ENCODE results near the gene NAGA.

Gene NAGA

GRCh38 chr22:42101199-42101598, 30.6 kb upstream of the NAGA start:
- TF ChIP-seq, protein P1, sequence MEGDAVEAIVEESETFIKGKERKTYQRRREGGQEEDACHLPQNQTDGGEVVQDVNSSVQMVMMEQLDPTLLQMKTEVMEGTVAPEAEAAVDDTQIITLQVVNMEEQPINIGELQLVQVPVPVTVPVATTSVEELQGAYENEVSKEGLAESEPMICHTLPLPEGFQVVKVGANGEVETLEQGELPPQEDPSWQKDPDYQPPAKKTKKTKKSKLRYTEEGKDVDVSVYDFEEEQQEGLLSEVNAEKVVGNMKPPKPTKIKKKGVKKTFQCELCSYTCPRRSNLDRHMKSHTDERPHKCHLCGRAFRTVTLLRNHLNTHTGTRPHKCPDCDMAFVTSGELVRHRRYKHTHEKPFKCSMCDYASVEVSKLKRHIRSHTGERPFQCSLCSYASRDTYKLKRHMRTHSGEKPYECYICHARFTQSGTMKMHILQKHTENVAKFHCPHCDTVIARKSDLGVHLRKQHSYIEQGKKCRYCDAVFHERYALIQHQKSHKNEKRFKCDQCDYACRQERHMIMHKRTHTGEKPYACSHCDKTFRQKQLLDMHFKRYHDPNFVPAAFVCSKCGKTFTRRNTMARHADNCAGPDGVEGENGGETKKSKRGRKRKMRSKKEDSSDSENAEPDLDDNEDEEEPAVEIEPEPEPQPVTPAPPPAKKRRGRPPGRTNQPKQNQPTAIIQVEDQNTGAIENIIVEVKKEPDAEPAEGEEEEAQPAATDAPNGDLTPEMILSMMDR (IDR thresholded peaks at IDR 0.05; ENCODE audit: insufficient read depth, low read depth, low read length, missing control alignments) = no peak
- DNase-seq (ENCODE audit: low read depth) = no peak
- no peak overlapping the region for H3K4me3 ChIP-seq (ENCODE audit: low read length)

- DNase-seq (ENCODE audit: low read depth) = no peak
- TF ChIP-seq, protein P1 (IDR thresholded peaks at IDR 0.05; ENCODE audit: insufficient read depth, low read depth, low read length, missing control alignments) = no peak
- peak overlapping the region; percentile 90 for H3K4me3 ChIP-seq (ENCODE audit: low read length)
Observed at GRCh38 chr22:42091455-42091782, 20.8 kb upstream of the NAGA start.

- peak; percentile 99 for DNase-seq (ENCODE audit: low read depth)
- TF ChIP-seq, protein P1 (IDR thresholded peaks at IDR 0.05; ENCODE audit: insufficient read depth, low read depth, low read length, missing control alignments) = peak; percentile 71
- peak within 1 kb of the TSS; percentile 90 for H3K4me3 ChIP-seq (ENCODE audit: low read length)
Observed at GRCh38 chr22:42090596-42091454, 20.2 kb upstream of the NAGA start, which contains the start of gene NDUFA6. Gene NDUFA6 (minus strand): TSS chr22:42090772. CDS start chr22:42090744, 28 bp downstream.

DNA sequence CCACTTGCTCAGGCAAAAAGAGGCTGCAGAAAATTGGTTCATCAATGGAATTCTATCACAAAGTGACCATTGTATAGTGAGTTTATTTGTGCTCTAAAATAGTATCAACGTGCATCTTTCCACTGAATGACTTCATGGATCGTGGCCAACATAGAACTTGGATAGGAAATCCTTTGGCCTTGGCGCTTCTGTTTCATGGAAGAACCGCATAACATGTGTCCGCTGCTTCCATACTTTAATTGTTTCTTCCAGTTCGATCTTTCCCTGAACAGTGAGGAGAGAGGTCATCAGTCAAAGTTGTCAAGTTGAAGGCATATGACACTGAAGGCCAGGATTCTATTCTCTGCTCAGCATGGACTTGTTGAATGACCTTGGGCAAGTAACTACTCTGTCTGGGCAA, 15.4 kb upstream of the NAGA start:
- H3K4me3 ChIP-seq (ENCODE audit: low read length) = no peak overlapping the region
- DNase-seq (ENCODE audit: low read depth) = no peak

GRCh38 chr22:42084874-42085273, 14.3 kb upstream of the NAGA start:
- no peak overlapping the region for H3K4me3 ChIP-seq (ENCODE audit: low read length)
- no peak for DNase-seq (ENCODE audit: low read depth)
- TF ChIP-seq, protein P1 (IDR thresholded peaks at IDR 0.05; ENCODE audit: insufficient read depth, low read depth, low read length, missing control alignments) = no peak

More for the DNA sequence above, 15.4 kb upstream of the NAGA start:
- TF ChIP-seq, protein P1 (IDR thresholded peaks at IDR 0.05; ENCODE audit: insufficient read depth, low read depth, low read length, missing control alignments) = no peak

- TF ChIP-seq, protein P1 (IDR thresholded peaks at IDR 0.05; ENCODE audit: insufficient read depth, low read depth, low read length, missing control alignments) = no peak
- no peak overlapping the region for H3K4me3 ChIP-seq (ENCODE audit: low read length)
- no peak for DNase-seq (ENCODE audit: low read depth)
Observed at GRCh38 chr22:42083119-42083518, 12.5 kb upstream of the NAGA start.

- H3K4me3 ChIP-seq (ENCODE audit: low read length) = peak overlapping the region; percentile 55
- DNase-seq (ENCODE audit: low read depth) = peak; percentile 28
- TF ChIP-seq, protein P1 (IDR thresholded peaks at IDR 0.05; ENCODE audit: insufficient read depth, low read depth, low read length, missing control alignments) = no peak
Observed at GRCh38 chr22:42080287-42080686, 9.7 kb upstream of the NAGA start.
